ENCODE data around the gene TMX2. TPM values are rescaled to one million over a fixed set of nuclear protein-coding genes. Genes with fewer than 3 reads are reported as not detected.

Gene TMX2
- total and polyA plus RNA-seq, 4 experiments from 2014 or later: 63.6 to 88.5 (median 72.5) TPM

Other genes starting within 250 kb of the TMX2 start
- gene SLC43A1, start 196.9 kb upstream of the TMX2 start, total RNA-seq: 10 to 100 TPM; 18.1 to 21.7 TPM
- 10 to 100 TPM; 14.8 to 19.1 TPM for gene SLC43A1, start 196.9 kb upstream of the TMX2 start, polyA plus RNA-seq
- 10 to 100 TPM; 30.4 to 34.6 TPM for gene TIMM10, start 181.8 kb upstream of the TMX2 start, total RNA-seq
- gene TIMM10, start 181.8 kb upstream of the TMX2 start, polyA plus RNA-seq: 10 to 100 TPM; 53.1 to 62.1 TPM
- not detected for gene SMTNL1, start 175.0 kb upstream of the TMX2 start, total RNA-seq
- under 1 TPM in 1 of 2 donors, not detected in 1; 0.55 TPM for gene SMTNL1, start 175.0 kb upstream of the TMX2 start, polyA plus RNA-seq
- 10 to 100 TPM; 79.7 to 82.9 TPM for gene UBE2L6, start 144.9 kb upstream of the TMX2 start, total RNA-seq
- 100 to 1,000 TPM; 257 to 320 TPM for gene UBE2L6, start 144.9 kb upstream of the TMX2 start, polyA plus RNA-seq
- gene SERPING1, start 114.9 kb upstream of the TMX2 start, total RNA-seq: not detected
- not detected for gene SERPING1, start 114.9 kb upstream of the TMX2 start, polyA plus RNA-seq
- 10 to 100 TPM; 11.8 to 12.6 TPM for gene YPEL4, start 62.7 kb upstream of the TMX2 start, total RNA-seq
- gene YPEL4, start 62.7 kb upstream of the TMX2 start, polyA plus RNA-seq: under 1 TPM in 1 of 2 donors, not detected in 1; 0.23 TPM
- 10 to 100 TPM; 14.1 to 16.0 TPM for gene CLP1, start 54.8 kb upstream of the TMX2 start, total RNA-seq
- 10 to 100 TPM in 1 of 2 donors, 1 to 10 TPM in 1; 9.6 to 22.5 TPM for gene CLP1, start 54.8 kb upstream of the TMX2 start, polyA plus RNA-seq
- 10 to 100 TPM; 73.2 to 75.8 TPM for gene ZDHHC5, start 44.5 kb upstream of the TMX2 start, total RNA-seq
- gene ZDHHC5, start 44.5 kb upstream of the TMX2 start, polyA plus RNA-seq: 10 to 100 TPM; 30.4 to 44.6 TPM
- 10 to 100 TPM; 15.2 TPM for gene MED19, start 378 bp upstream of the TMX2 start, total RNA-seq
- gene MED19, start 378 bp upstream of the TMX2 start, polyA plus RNA-seq: 10 to 100 TPM; 17.4 to 20.2 TPM
- gene SELENOH, start 28.9 kb downstream of the TMX2 start, total RNA-seq: 100 to 1,000 TPM; 102 to 113 TPM
- gene SELENOH, start 28.9 kb downstream of the TMX2 start, polyA plus RNA-seq: 100 to 1,000 TPM; 186 to 223 TPM
- gene BTBD18, start 39.2 kb downstream of the TMX2 start, total RNA-seq: not detected
- gene BTBD18, start 39.2 kb downstream of the TMX2 start, polyA plus RNA-seq: under 1 TPM; 0.34 to 0.44 TPM
- 10 to 100 TPM; 10.3 to 11.1 TPM for gene CTNND1, start 49.2 kb downstream of the TMX2 start, total RNA-seq
- 1 to 10 TPM in 1 of 2 donors, under 1 TPM in 1; 0.91 to 1.6 TPM for gene CTNND1, start 49.2 kb downstream of the TMX2 start, polyA plus RNA-seq

All from CD4-positive, alpha-beta memory T cell (primary cell).